HepG2 (cell line): ENCODE measurements around the gene TTPAL. TPM values are rescaled to one million over a fixed set of nuclear protein-coding genes. Genes with fewer than 3 reads are reported as not detected.
A peak's percentile ranks its signal among the peaks of the same experiment; 100 is the strongest.

Experiments used
- CENPX ChIP-seq: sonication (generic); formaldehyde crosslinking; IDR thresholded peaks from 2 replicates; pipeline ENCODE4 v1.9.0; 2021; ENCODE audit warnings: mild to moderate bottlenecking, missing genetic modification reagents, moderate library complexity
- EEA1 ChIP-seq: sonication (generic); formaldehyde crosslinking; IDR thresholded peaks from 2 replicates; pipeline ENCODE4 v1.5.1; 2020; ENCODE audit warnings: mild to moderate bottlenecking, missing genetic modification reagents, borderline replicate concordance
- MTF2 ChIP-seq: sonication (generic); formaldehyde crosslinking; IDR thresholded peaks from 2 replicates; pipeline ENCODE4 v1.5.0; 2020; ENCODE audit warnings: missing genetic modification reagents, borderline replicate concordance
- MXD4 ChIP-seq: IDR thresholded peaks from 2 replicates; pipeline ENCODE4 v1.6.1; 2016; ENCODE audit warnings: mild to moderate bottlenecking, missing biosample characterization, missing genetic modification reagents
- NFE2 ChIP-seq: sonication (generic); formaldehyde crosslinking; IDR thresholded peaks from 2 replicates; pipeline ENCODE4 v1.4.0; 2020; ENCODE audit warnings: missing genetic modification reagents
- PRDM15 ChIP-seq: sonication (generic); formaldehyde crosslinking; IDR thresholded peaks from 2 replicates; pipeline ENCODE4 v1.4.0; 2020; ENCODE audit warnings: missing genetic modification reagents
- SATB2 ChIP-seq: sonication (generic); formaldehyde crosslinking; IDR thresholded peaks from 2 replicates; pipeline ENCODE4 v1.5.0; 2020; ENCODE audit warnings: missing genetic modification reagents
- ZBTB33 ChIP-seq: sonication (generic); formaldehyde crosslinking; IDR thresholded peaks from 2 replicates; pipeline ENCODE4 v1.4.0; 2020; ENCODE audit warnings: missing genetic modification reagents
- ZBTB44 ChIP-seq: sonication (generic); formaldehyde crosslinking; IDR thresholded peaks from 2 replicates; pipeline ENCODE4 v1.4.0; 2020; ENCODE audit warnings: missing genetic modification reagents
- ZC3H4 ChIP-seq: sonication (generic); formaldehyde crosslinking; IDR thresholded peaks from 2 replicates; pipeline ENCODE4 v1.4.0; 2020; ENCODE audit warnings: missing genetic modification reagents, borderline replicate concordance
- ZNF205 ChIP-seq: IDR thresholded peaks from 2 replicates; pipeline ENCODE4 v1.6.1; 2018; ENCODE audit warnings: missing biosample characterization, missing genetic modification reagents
- ZNF230 ChIP-seq: sonication (generic); formaldehyde crosslinking; IDR thresholded peaks from 2 replicates; pipeline ENCODE4 v1.4.0; 2020; ENCODE audit warnings: mild to moderate bottlenecking, missing genetic modification reagents
- ZNF329 ChIP-seq: sonication (generic); formaldehyde crosslinking; IDR thresholded peaks from 2 replicates; pipeline ENCODE4 v1.9.0; 2021; ENCODE audit warnings: low read depth, mild to moderate bottlenecking, missing genetic modification reagents
- ZNF460 ChIP-seq: sonication (generic); formaldehyde crosslinking; IDR thresholded peaks from 2 replicates; pipeline ENCODE4 v1.5.1; 2020; ENCODE audit warnings: missing genetic modification reagents, mild to moderate bottlenecking, borderline replicate concordance
- ZNF775 ChIP-seq: sonication (generic); formaldehyde crosslinking; IDR thresholded peaks from 2 replicates; pipeline ENCODE4 v1.4.0; 2020; ENCODE audit warnings: missing genetic modification reagents, mild to moderate bottlenecking, moderate library complexity, borderline replicate concordance
- ZNF790 ChIP-seq: sonication (generic); formaldehyde crosslinking; IDR thresholded peaks from 2 replicates; pipeline ENCODE4 v1.8.0; 2022; ENCODE audit warnings: missing genetic modification reagents, mild to moderate bottlenecking, borderline replicate concordance
- polyA plus RNA-seq, 8 experiments: library from polyadenylated mRNA; depleted of rRNA in 3 of 8; stranded (reverse) in 7 of 8; unstranded in 1 of 8; fragments of >200 nt; fragmentation: Illumina TruSeq in 4 of 8; extraction: Trizol in 4 of 8; gene quantifications; 2 replicates each; pipeline versions ENCODE4 v1.2.1 to v1.2.3, GENCODE V29; 2011 to 2016; ENCODE audit warnings: low read depth in 4 of 8, missing spikeins in 1 of 8, mixed read lengths in 1 of 8; ENCODE audit not compliant: insufficient read depth in 1 of 8
- total RNA-seq, 5 experiments: library from RNA; depleted of rRNA; stranded (reverse); fragments of >200 nt; fragmentation: Illumina TruSeq; extraction: Trizol; gene quantifications; 2 replicates each; pipeline ENCODE4 v1.2.3, GENCODE V29; 2016; ENCODE audit warnings: low read depth in 1 of 5
- TF ChIP-seq, protein P1 (sequence below): sonication (generic); formaldehyde crosslinking; IDR thresholded peaks from 2 replicates; pipeline ENCODE4 v1.8.0; 2022; ENCODE audit warnings: mild to moderate bottlenecking, missing genetic modification reagents; ENCODE audit not compliant: insufficient replicate concordance
- TF ChIP-seq, protein P2 (sequence below): sonication (generic); formaldehyde crosslinking; IDR thresholded peaks from 2 replicates; pipeline ENCODE4; 2020; ENCODE audit warnings: missing genetic modification reagents, mild to moderate bottlenecking, borderline replicate concordance

TTPAL gene
- total and polyA plus RNA-seq, 2 of the 13 experiments (the other 11 are each of a cell fraction or from before 2014, with no cell fraction given), result 4.3 to 18.8 TPM

DNA sequence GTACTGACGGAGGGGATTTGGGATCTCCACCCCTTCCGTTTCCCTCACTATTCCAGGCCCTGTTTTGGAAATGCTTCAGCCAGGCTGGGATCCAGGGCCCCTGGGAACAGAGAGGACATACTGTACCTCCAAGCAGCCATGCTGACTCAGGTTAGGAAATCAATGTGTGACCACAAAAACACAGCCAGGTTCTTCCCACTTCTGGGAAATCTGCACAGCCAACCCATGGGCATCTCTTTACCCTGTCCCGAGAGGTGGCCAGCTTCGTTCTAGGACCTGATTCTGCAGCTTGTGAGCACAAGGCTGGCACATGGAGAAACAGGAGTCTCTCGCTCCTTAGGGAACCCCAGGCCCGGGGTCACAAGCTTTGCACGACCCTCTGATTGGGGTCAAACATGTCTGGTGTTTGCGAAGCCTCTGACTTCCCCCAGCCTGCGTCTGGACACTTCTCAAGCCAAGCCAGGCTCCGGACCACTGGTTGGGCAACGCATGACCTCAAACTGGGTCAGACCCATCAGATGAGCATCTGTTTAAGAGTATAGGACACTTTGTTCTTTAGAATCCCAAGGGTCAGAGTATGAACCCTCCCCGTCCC, 8.3 kb upstream of the TTPAL start (continued):
- TF ChIP-seq, protein P1, sequence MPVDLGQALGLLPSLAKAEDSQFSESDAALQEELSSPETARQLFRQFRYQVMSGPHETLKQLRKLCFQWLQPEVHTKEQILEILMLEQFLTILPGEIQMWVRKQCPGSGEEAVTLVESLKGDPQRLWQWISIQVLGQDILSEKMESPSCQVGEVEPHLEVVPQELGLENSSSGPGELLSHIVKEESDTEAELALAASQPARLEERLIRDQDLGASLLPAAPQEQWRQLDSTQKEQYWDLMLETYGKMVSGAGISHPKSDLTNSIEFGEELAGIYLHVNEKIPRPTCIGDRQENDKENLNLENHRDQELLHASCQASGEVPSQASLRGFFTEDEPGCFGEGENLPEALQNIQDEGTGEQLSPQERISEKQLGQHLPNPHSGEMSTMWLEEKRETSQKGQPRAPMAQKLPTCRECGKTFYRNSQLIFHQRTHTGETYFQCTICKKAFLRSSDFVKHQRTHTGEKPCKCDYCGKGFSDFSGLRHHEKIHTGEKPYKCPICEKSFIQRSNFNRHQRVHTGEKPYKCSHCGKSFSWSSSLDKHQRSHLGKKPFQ (CRISPR knock-in tag), result no peak
- TF ChIP-seq CENPX (CRISPR knock-in tag) (no peak), PRDM15 (CRISPR knock-in tag) (peak; percentile 97), MTF2 (CRISPR knock-in tag) (0 out of 2 replicates have a peak, but pooled peaks have one; percentile 48), ZNF775 (CRISPR knock-in tag) (no peak), ZBTB33 (CRISPR knock-in tag) (no peak), ZBTB44 (CRISPR knock-in tag) (no peak), NFE2 (CRISPR knock-in tag) (no peak), ZNF790 (CRISPR knock-in tag) (no peak), ZNF230 (CRISPR knock-in tag) (no peak), ZC3H4 (CRISPR knock-in tag) (no peak), MXD4 (CRISPR knock-in tag) (no peak), ZNF329 (CRISPR knock-in tag) (no peak), ZNF205 (no peak), ZNF460 (CRISPR knock-in tag) (no peak), SATB2 (CRISPR knock-in tag) (no peak), EEA1 (CRISPR knock-in tag) (no peak)
- TF ChIP-seq, protein P2, sequence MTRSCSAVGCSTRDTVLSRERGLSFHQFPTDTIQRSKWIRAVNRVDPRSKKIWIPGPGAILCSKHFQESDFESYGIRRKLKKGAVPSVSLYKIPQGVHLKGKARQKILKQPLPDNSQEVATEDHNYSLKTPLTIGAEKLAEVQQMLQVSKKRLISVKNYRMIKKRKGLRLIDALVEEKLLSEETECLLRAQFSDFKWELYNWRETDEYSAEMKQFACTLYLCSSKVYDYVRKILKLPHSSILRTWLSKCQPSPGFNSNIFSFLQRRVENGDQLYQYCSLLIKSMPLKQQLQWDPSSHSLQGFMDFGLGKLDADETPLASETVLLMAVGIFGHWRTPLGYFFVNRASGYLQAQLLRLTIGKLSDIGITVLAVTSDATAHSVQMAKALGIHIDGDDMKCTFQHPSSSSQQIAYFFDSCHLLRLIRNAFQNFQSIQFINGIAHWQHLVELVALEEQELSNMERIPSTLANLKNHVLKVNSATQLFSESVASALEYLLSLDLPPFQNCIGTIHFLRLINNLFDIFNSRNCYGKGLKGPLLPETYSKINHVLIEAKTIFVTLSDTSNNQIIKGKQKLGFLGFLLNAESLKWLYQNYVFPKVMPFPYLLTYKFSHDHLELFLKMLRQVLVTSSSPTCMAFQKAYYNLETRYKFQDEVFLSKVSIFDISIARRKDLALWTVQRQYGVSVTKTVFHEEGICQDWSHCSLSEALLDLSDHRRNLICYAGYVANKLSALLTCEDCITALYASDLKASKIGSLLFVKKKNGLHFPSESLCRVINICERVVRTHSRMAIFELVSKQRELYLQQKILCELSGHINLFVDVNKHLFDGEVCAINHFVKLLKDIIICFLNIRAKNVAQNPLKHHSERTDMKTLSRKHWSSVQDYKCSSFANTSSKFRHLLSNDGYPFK (CRISPR knock-in tag), result no peak
